ENCODE results near the gene KLHL29.

Gene KLHL29

DNA sequence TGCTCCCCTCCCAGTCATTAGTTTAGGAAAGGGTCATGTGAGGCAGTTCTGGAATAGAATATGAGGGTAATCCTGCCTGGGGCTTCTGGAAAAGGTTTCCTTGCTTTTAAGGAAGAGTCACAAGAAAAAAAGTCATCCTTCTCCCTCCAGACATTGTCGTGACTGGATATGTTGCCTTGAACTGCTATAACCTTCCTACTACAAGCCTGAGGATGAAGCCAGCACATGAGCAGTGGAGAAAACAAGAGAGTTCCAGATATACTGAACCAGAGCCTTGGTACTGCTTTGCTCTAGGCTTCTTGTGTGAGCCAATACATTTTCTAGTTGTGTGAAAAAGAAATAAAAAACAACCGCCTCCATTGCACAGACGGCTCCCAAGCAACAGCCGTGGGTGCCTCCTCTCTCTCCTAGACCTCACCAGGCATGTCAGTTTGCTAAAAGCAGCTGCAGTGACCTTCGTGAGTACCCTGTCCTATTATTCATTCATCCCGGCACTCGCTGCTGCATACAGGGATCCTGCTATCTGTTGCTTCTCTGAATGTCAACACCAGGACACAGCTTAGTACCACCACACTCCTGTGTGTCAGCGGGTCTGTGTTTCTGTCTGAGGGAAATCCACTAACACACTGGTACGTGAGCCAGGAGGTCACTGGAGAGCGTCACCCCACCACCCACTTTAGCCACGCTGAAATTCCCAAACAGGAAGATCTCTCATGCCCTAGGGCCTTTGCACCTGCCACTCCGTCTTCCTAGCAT, 186.7 kb downstream of the KLHL29 start:
- no peak for DNase-seq (ENCODE audit: low read depth)

DNA sequence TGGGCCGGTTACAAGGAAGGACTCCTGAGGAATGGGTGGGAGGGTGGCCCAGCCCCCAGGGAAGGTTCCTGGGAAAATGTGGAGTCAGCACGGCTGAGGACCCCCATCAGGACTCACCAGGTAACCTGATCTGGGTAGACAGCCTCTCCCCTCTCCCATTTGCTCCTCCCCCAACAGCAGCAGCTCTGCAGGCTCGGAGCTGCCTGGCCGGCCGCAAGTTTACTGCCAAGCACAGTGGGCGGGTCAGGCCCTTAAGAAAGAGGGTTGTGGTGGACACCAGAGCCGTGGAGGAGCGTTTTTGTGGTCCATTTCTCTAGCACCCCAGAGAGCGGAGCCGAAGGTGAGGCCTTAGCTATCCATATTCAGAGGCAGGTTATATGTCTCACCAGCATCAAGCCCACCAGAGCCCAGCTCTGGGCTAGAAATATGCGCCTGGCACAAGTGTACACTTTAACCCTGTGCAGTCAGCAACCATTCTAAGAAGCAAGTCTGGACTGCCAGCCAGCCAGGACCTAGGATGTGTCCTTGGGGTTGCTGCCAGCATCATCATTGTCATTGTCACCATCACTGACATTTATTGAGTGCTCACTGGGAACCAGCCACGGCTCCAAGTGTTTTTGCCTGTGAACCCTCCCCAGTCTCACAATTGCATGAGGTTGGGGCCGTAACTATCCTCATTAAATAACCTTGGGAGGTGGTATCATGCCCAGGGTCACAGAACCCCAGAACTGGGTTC, 190.1 kb downstream of the KLHL29 start:
- no peak for DNase-seq (ENCODE audit: low read depth)

- no peak for DNase-seq (ENCODE audit: low read depth)
These were observed 194.1 kb downstream of the KLHL29 start for GRCh38 chr2:23578964-23579671.

DNA sequence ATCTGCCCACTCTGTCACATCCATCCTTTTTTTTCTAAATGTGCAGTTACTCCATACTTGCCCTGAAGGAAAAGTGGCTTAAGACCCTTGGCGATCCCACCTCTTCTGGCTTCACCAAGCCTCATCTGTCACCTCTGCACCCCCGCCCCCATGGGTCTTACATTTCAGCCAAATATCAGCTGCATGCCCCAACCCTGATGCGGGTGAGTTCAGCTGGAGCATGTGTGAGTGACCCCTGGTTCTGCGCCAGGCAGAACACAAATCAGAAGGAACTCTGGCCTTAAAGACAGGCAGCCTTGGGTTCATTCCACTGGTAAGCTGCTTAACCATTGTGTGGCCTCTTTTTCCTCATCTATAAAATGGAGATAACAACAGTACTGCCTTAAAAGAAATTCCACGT, 194.7 kb downstream of the KLHL29 start:
- DNase-seq (ENCODE audit: low read depth) = no peak

DNA sequence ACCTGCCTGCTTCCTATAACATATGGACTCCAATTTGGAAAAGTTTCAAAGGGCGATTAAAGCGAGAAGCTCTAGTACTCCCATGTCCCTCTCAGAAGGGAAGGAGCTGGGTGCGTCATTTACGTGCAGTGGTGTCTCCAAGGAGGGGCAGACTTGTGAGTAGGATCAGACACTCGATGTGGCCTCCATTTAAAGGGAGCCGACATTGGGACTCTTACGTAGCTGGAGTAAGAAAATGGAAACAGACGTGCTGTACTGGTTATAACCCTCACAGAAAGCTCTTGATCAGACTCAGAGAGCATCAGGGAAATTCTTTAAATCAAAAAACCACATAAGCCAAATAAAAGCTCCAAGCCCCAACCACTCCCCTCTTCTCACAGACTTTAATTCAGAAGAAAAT, 198.5 kb downstream of the KLHL29 start:
- DNase-seq (ENCODE audit: low read depth) = no peak

DNA sequence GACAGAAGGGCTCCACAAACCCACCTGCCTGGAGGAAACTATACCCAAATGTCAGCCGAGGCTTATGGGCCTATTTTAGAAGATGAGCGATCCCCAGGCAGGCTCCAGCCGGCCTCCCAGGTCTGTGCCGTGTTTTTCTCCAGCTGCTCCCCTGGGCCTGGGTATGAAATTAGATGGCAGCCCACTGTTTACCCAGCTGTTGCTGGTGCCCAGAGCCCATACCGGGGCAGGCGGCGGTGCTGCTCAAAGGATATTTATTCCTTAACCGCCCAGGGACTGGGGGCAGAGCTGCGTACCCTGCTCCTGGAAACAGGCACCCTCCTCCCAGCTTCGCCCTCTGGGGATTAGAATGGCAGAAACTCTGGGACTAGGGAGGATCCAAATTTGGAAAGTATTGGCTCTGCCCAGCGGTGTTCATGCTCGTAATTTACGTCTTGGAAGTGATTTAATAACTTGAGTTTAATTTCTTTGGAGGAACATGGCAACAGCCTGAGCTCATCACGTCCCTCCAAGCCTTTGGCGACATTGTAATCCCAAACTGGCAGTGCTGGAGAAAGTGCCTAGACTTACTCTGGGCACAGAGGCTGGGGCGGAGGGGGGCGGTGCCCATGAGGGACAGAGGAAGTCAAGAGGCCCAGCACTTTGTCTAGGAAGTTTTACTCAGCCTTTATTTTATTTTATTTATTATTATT, 199.2 kb downstream of the KLHL29 start:
- no peak for DNase-seq (ENCODE audit: low read depth)

GRCh38 chr2:23585273-23586170, 200.5 kb downstream of the KLHL29 start:
- DNase-seq (ENCODE audit: low read depth) = no peak

DNA sequence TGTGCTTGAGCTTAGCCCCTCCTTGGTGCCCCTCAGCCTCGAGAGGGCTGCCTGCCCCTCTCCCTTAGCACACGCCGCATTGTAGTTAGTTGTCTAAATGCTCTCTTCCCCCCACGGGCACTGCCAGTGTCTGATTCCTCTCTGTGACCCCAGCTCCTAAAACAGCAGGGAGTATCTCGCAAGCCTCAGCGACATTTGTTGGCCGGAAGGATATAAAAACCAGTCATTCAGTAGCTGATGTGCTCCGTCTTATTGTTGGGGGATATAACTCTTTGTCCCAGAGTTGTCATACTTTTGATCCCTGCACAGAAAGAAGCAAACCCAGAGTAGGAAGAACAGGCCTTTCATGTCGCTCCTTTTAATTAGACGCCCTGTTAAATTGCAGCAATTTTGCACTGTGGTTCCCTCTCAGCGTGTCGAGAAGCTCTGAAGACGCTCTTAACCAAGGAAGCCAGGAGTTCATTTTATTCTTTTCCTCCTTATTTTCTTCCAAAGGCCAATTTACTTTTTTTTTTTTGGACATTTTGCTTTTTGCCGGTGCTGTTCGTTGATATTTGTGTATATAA, 201.8 kb downstream of the KLHL29 start:
- DNase-seq (ENCODE audit: low read depth) = no peak

DNA sequence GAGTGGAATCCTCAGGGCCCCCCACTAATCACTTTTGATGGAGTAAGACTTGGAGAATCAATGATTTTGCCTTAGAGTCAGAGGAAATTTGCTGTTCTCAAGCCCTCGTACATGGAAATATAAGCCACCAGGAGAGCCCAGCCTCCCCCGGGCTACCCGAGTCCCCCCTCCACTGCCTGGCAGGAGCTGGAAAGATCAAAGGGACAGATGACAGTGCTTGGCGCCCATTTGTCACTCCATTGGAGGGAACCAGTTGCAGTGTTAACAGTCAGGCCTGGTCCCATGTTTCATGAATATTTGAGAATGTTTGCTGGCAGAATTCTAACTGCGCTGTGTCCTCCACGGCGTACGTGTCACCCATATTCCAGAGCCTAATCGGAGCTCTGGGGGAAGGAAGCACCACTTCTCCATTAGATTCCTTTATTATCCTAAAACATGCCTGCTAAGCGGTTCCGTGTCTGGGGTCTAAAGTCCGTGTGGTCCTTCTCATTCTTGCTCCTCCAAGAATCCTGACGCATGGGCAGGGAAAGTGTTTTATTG, 202.4 kb downstream of the KLHL29 start:
- DNase-seq (ENCODE audit: low read depth) = no peak

DNA sequence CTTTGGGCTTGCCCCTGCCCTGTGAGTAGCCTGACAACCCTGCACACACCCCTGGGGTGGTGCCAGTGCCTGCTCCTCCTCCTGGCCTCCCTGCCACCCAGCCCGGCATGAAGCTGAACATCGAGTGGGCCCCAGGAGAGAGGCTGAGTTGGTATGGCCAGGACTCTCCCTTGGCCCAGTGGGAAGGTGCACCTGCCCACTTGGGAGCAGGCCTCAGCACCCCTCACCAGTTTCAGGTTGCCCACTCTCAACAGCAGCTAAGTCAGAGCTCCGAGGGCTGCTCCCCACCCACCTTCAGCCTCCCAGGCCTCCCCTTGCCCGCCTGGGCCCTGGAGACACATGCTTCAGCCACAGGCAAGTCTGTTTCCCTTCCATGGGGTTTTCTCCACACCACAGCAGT, 203.1 kb downstream of the KLHL29 start:
- DNase-seq (ENCODE audit: low read depth) = no peak

GRCh38 chr2:23588508-23589201, 203.7 kb downstream of the KLHL29 start:
- DNase-seq (ENCODE audit: low read depth) = no peak

GRCh38 chr2:23589220-23589647, 204.3 kb downstream of the KLHL29 start:
- DNase-seq (ENCODE audit: low read depth) = no peak

DNA sequence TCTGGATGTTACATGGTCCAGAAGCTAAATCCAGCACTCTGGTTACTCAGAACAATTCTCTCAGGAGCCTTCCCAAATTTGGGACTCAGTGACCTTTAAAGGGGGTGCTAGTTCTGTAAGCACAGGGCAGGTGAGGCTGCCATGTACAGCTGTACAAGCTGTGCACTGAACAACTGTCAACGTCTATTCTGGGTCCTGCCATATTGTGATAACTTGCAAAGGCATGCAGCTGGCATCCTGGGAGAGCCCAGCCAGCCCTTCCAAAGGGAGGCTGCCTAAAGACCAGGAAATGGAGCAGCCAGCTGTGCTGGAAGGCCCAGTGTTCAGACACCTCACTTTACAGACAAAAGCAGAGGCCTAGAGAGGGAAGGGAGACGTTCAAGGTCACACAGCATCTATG, 204.8 kb downstream of the KLHL29 start:
- no peak for DNase-seq (ENCODE audit: low read depth)

DNA sequence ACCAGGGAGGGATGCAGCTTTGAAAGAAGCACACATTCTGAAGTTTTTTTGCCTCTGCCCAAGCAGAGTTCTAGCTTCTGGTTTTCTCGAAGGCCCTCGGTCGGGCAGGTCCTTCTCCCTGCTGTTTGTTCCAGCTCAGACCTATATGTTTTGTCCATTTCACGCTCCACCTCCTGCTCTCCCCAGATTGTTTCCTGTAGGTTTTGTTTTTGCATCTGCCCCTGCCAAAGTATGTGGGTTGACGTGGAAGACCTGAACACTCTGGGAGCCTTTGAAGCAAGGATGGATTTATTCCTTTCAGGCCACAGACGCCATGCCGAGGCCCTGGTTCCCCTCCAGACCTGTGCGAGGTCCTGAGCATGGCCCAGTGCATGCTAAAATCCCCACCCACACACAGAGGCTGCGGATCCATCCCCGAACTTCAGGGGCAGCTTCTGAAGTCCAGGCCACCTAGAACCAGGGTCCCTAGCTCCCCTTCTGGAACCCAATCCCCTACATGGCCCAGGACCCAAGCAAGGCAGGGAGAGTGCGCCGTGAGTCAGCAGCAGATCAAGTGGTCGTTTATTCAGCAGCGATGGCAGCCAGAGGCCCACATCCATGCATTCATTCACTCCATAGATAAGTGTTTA, 205.4 kb downstream of the KLHL29 start:
- no peak for DNase-seq (ENCODE audit: low read depth)

GRCh38 chr2:23591111-23591510, 206.1 kb downstream of the KLHL29 start:
- no peak for DNase-seq (ENCODE audit: low read depth)

DNA sequence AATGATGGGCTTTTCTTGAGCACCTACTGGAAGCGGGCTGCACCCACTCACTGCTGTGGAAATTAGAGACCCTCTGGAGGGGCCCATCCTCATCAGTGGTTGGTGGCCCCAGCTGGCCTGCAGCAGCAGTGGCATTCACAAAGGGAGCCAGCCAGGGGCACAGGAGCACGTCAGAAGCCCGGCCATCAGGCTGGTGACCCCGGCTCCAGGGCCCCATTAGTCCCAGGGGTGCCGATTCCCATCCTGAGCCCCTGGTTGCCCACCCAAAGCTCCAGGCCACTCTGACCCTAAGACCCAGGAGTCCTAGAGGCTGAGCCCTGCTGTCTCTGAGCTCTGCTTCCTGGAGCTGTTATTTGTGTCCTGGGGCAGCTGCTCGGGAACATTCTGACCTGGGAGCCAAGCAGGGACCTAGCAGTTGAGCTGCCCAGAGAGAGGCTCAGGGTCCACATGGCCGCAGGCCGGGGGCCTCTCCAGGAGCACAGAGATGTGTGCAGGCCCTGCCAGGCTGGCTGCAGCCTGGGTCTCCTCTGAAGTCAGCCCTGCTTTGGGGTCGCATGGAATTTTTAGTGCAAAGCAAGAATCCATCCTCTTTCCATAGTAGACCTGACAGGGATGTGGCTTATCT, 207.2 kb downstream of the KLHL29 start:
- DNase-seq (ENCODE audit: low read depth) = no peak

- DNase-seq (ENCODE audit: low read depth) = no peak
These were observed 208.1 kb downstream of the KLHL29 start for GRCh38 chr2:23592898-23593751.
